HepG2 (cell line): ENCODE data around the gene CABLES2. TPM values are rescaled to one million over a fixed set of nuclear protein-coding genes. Genes with fewer than 3 reads are reported as not detected.

Experiments
- ARNT2 ChIP-seq: sonication (generic); formaldehyde crosslinking; IDR thresholded peaks from 2 replicates; pipeline ENCODE4 v1.8.0; 2022; ENCODE audit warnings: mild to moderate bottlenecking, low read depth, missing genetic modification reagents, moderate library complexity
- ATF4 ChIP-seq, 2 experiments: fragments of 450-650 bp in 1 of 2; sonication (generic) in 1 of 2; formaldehyde crosslinking; IDR thresholded peaks; 2 replicates each; pipeline versions ENCODE4 v1.5.0 to v1.8.0; 2020 to 2022; ENCODE audit warnings: mild to moderate bottlenecking in 1 of 2, missing genetic modification reagents in 1 of 2
- BCL3 ChIP-seq: sonication (generic); formaldehyde crosslinking; IDR thresholded peaks from 2 replicates; pipeline ENCODE4 v1.5.1; 2020; ENCODE audit warnings: mild to moderate bottlenecking, missing genetic modification reagents, moderate library complexity
- DDIT3 ChIP-seq: sonication (generic); formaldehyde crosslinking; IDR thresholded peaks from 2 replicates; pipeline ENCODE4 v1.4.0; 2020; ENCODE audit warnings: mild to moderate bottlenecking, missing genetic modification reagents
- DMTF1 ChIP-seq: sonication (generic); formaldehyde crosslinking; IDR thresholded peaks from 2 replicates; pipeline ENCODE4 v1.4.0; 2020; ENCODE audit warnings: mild to moderate bottlenecking, missing genetic modification reagents
- ERF ChIP-seq: IDR thresholded peaks from 2 replicates; pipeline ENCODE4 v1.6.1; 2018; ENCODE audit warnings: missing biosample characterization, missing genetic modification reagents
- ESRRA ChIP-seq: sonication (generic); formaldehyde crosslinking; IDR thresholded peaks from 2 replicates; pipeline ENCODE4 v1.5.1; 2020; ENCODE audit warnings: mild to moderate bottlenecking, low read depth, missing genetic modification reagents
- GFI1 ChIP-seq: sonication (generic); formaldehyde crosslinking; IDR thresholded peaks from 2 replicates; pipeline ENCODE4 v1.5.0; 2020; ENCODE audit warnings: missing genetic modification reagents, mild to moderate bottlenecking, borderline replicate concordance
- GTF2F1 ChIP-seq: fragments of 150-350 bp; IDR thresholded peaks from 2 replicates; pipeline ENCODE4 v1.6.1; 2014; ENCODE audit warnings: low read length
- HMGXB4 ChIP-seq, 2 experiments: sonication (generic) in 1 of 2; formaldehyde crosslinking in 1 of 2; IDR thresholded peaks; 2 replicates each; pipeline versions ENCODE4 v1.4.0 to v1.6.1; 2018 to 2020; ENCODE audit warnings: missing genetic modification reagents in 2 of 2, borderline replicate concordance in 1 of 2, low read depth in 1 of 2, mild to moderate bottlenecking in 1 of 2, missing biosample characterization in 1 of 2
- HOXD1 ChIP-seq: sonication (generic); formaldehyde crosslinking; IDR thresholded peaks from 2 replicates; pipeline ENCODE4 v1.5.0; 2020; ENCODE audit warnings: missing genetic modification reagents
- JUND ChIP-seq: sonication (generic); formaldehyde crosslinking; IDR thresholded peaks from 2 replicates; pipeline ENCODE4 v1.8.0; 2022; ENCODE audit warnings: mild to moderate bottlenecking, missing genetic modification reagents
- KAT8 ChIP-seq: IDR thresholded peaks from 2 replicates; pipeline ENCODE4 v1.6.1; 2016; ENCODE audit warnings: missing genetic modification reagents, missing compliant biosample characterization
- LCORL ChIP-seq, 2 experiments: fragments of 450-650 bp in 1 of 2; sonication (generic) in 1 of 2; formaldehyde crosslinking in 1 of 2; IDR thresholded peaks; 2 replicates each; pipeline versions ENCODE4 v1.5.0 to v1.6.1; 2017 to 2020; ENCODE audit warnings: antibody characterized with exemption in 1 of 2, missing genetic modification reagents in 1 of 2
- TMF1 ChIP-seq: sonication (generic); formaldehyde crosslinking; IDR thresholded peaks from 2 replicates; pipeline ENCODE4 v1.8.1; 2022; ENCODE audit warnings: low read depth, missing genetic modification reagents
- ZNF280B ChIP-seq: sonication (generic); formaldehyde crosslinking; IDR thresholded peaks from 2 replicates; pipeline ENCODE4 v1.5.0; 2020; ENCODE audit warnings: missing genetic modification reagents, mild to moderate bottlenecking, borderline replicate concordance
- ZNF670 ChIP-seq: sonication (generic); formaldehyde crosslinking; IDR thresholded peaks from 2 replicates; pipeline ENCODE4 v1.8.0; 2022; ENCODE audit warnings: mild to moderate bottlenecking, missing genetic modification reagents, borderline replicate concordance
- polyA plus RNA-seq, 8 experiments: library from polyadenylated mRNA; depleted of rRNA in 3 of 8; stranded (reverse) in 7 of 8; unstranded in 1 of 8; fragments of >200 nt; fragmentation: Illumina TruSeq in 4 of 8; extraction: Trizol in 4 of 8; gene quantifications; 2 replicates each; pipeline versions ENCODE4 v1.2.1 to v1.2.3, GENCODE V29; 2011 to 2016; ENCODE audit warnings: low read depth in 4 of 8, missing spikeins in 1 of 8, mixed read lengths in 1 of 8; ENCODE audit not compliant: insufficient read depth in 1 of 8
- total RNA-seq, 5 experiments: library from RNA; depleted of rRNA; stranded (reverse); fragments of >200 nt; fragmentation: Illumina TruSeq; extraction: Trizol; gene quantifications; 2 replicates each; pipeline ENCODE4 v1.2.3, GENCODE V29; 2016; ENCODE audit warnings: low read depth in 1 of 5

The CABLES2 gene
- total and polyA plus RNA-seq, 2 of the 13 experiments (the other 11 are each of a cell fraction or from before 2014, with no cell fraction given) = 5.2 to 9.7 TPM

- TF ChIP-seq DDIT3 = no peak
- peak; percentile 85; the same call in 1 of the 2 replicates for TF ChIP-seq HOXD1 (CRISPR knock-in tag)
- no peak for TF ChIP-seq BCL3 (CRISPR knock-in tag)
- no peak for TF ChIP-seq LCORL (IDR thresholded peaks at IDR 0.05)
- TF ChIP-seq LCORL (CRISPR knock-in tag; IDR thresholded peaks at IDR 0.05) = peak; percentile 77
- no peak for TF ChIP-seq GTF2F1
- TF ChIP-seq GFI1 (CRISPR knock-in tag) = no peak
- TF ChIP-seq DMTF1 (CRISPR knock-in tag) = no peak
- TF ChIP-seq KAT8 (CRISPR knock-in tag) = peak; percentile 81
- peak; percentile 47; the same call in 1 of the 2 replicates for TF ChIP-seq ESRRA
- peak; percentile 83 for TF ChIP-seq ERF (CRISPR knock-in tag)
- peak; percentile 86; the same call in 1 of the 2 replicates for TF ChIP-seq ZNF280B
- TF ChIP-seq ATF4 (CRISPR knock-in tag; IDR thresholded peaks at IDR 0.05) = no peak
- peak; percentile 90 to 95 for TF ChIP-seq HMGXB4 (CRISPR knock-in tag; IDR thresholded peaks at IDR 0.05; ENCODE audit: borderline replicate concordance in 1 of 2, low read depth in 1 of 2)
- TF ChIP-seq ZNF670 (CRISPR knock-in tag) = no peak
- no peak for TF ChIP-seq JUND
- TF ChIP-seq ARNT2 (CRISPR knock-in tag) = 0 out of 2 replicates have a peak, but pooled peaks have one; percentile 75
- no peak for TF ChIP-seq TMF1 (CRISPR knock-in tag)
These were observed 24.5 kb downstream of the CABLES2 start (continued) for GRCh38 chr20:62382306-62383198.
